Endothelial cell of umbilical vein (primary cell): Measurements from ENCODE around the gene SMOC2. TPM values are rescaled to one million over a fixed set of nuclear protein-coding genes. Genes with fewer than 3 reads are reported as not detected.

Source experiments
- BruUV-seq: library from RNA; stranded (reverse); fragments of 400-500 nt; replicated peaks from 2 replicates; lab custom pipeline; 2021; lab: Mats Ljungman, UMichigan
- CTCF ChIA-PET: fragments of 300-600, 350-600 bp; sonication (Branson Sonifier 250); formaldehyde crosslinking; loops from one replicate; lab custom pipeline; 2021; ENCODE audit warnings: antibody characterized with exemption, inconsistent platforms; lab: Charles Lee
- POLR2A ChIA-PET: fragments of 300-600, 350-600 bp; sonication (Branson Sonifier 250); formaldehyde crosslinking; loops from one replicate; lab custom pipeline; 2021; ENCODE audit warnings: antibody characterized with exemption, inconsistent platforms; lab: Charles Lee
- DNase-seq: peaks from one replicate; pipeline ENCODE4 v3.0.0-alpha.2; 2011; ENCODE audit warnings: low read depth, low spot score
- FAIRE-seq: peaks from 2 replicates; lab custom pipeline; 2011; peaks lifted over from hg19 to GRCh38; lab: Jason Lieb, UNC
- H2AFZ ChIP-seq: 2 replicates; pipeline ENCODE4 v1.6.0; 2012; ENCODE audit warnings: low read depth, low read length, control low read depth, inconsistent platforms
- H3K27ac ChIP-seq: 2 replicates; pipeline ENCODE4 v1.5.1; 2011; ENCODE audit warnings: low read depth, mild to moderate bottlenecking, control low read depth, low read length, moderate library complexity; ENCODE audit not compliant: insufficient read depth
- H3K27me3 ChIP-seq, 2 experiments: 2 replicates each; pipeline versions ENCODE4 v1.6.0 to v1.6.1; 2011; ENCODE audit warnings: low read length in 2 of 2, mixed read lengths in 1 of 2; ENCODE audit not compliant: control insufficient read depth in 2 of 2, insufficient read depth in 2 of 2
- H3K36me3 ChIP-seq, 2 experiments: 2 replicates in 1 of 2; 3 replicates in 1 of 2; pipeline ENCODE4 v1.5.1; 2011; ENCODE audit warnings: low read length in 2 of 2, mild to moderate bottlenecking in 1 of 2, moderate library complexity in 1 of 2; ENCODE audit not compliant: control insufficient read depth in 2 of 2, insufficient read depth in 2 of 2; ENCODE audit errors: extremely low read depth in 1 of 2
- H3K4me1 ChIP-seq: 3 replicates; pipeline ENCODE4 v1.5.1; 2011; ENCODE audit warnings: mild to moderate bottlenecking, low read length; ENCODE audit not compliant: control insufficient read depth, insufficient read depth; ENCODE audit errors: extremely low read depth
- H3K4me2 ChIP-seq: 2 replicates; pipeline ENCODE4 v1.6.1; 2011; ENCODE audit warnings: low read length, control low read depth, mixed read lengths; ENCODE audit not compliant: insufficient read depth
- H3K4me3 ChIP-seq, 3 experiments: fragments of 200-600 bp in 1 of 3; sonication (generic), shearing (Covaris generic) in 1 of 3; replicated peaks in 1 of 3; 2 replicates each; pipeline ENCODE4 v1.5.1; 2011 to 2016; ENCODE audit warnings: control low read depth in 3 of 3, low read length in 3 of 3, mild to moderate bottlenecking in 2 of 3, inconsistent platforms in 1 of 3, low read depth in 1 of 3, moderate library complexity in 1 of 3; ENCODE audit not compliant: insufficient read depth in 1 of 3
- H3K79me2 ChIP-seq: 2 replicates; pipeline ENCODE4 v1.6.0; 2012; ENCODE audit warnings: low read length, inconsistent platforms; ENCODE audit not compliant: control insufficient read depth, insufficient read depth
- H3K9ac ChIP-seq: replicated peaks from 2 replicates; pipeline ENCODE3; 2011; ENCODE audit warnings: low read length, control low read depth; ENCODE audit not compliant: insufficient read depth; ENCODE audit errors: extremely low read depth
- H3K9me1 ChIP-seq: replicated peaks from 3 replicates; pipeline ENCODE4 v1.6.0; 2011; ENCODE audit warnings: mild to moderate bottlenecking, low read length; ENCODE audit not compliant: control insufficient read depth, insufficient read depth; ENCODE audit errors: extremely low read depth
- H3K9me3 ChIP-seq: replicated peaks from 2 replicates; pipeline ENCODE4 v1.5.1; 2012; ENCODE audit warnings: low read length, inconsistent platforms; ENCODE audit not compliant: control insufficient read depth, insufficient read depth
- H4K20me1 ChIP-seq: replicated peaks from 2 replicates; pipeline ENCODE3; 2011; ENCODE audit warnings: mild to moderate bottlenecking, low read length; ENCODE audit not compliant: control insufficient read depth, insufficient read depth; ENCODE audit errors: extremely low read depth
- EZH2 ChIP-seq: IDR thresholded peaks from 2 replicates; pipeline ENCODE4 v1.6.1; 2012; ENCODE audit warnings: borderline replicate concordance, low read depth, mild to moderate bottlenecking, moderate library complexity, low read length, inconsistent platforms; ENCODE audit not compliant: severe bottlenecking
- FOS ChIP-seq: IDR thresholded peaks from 2 replicates; pipeline ENCODE4 v1.6.1; 2011; ENCODE audit warnings: mild to moderate bottlenecking, low read length, moderate library complexity, borderline replicate concordance; ENCODE audit not compliant: insufficient read depth
- GATA2 ChIP-seq: IDR thresholded peaks from 2 replicates; pipeline ENCODE4 v1.7.0; 2011; ENCODE audit warnings: low read depth, mild to moderate bottlenecking, moderate library complexity, mixed read lengths, low read length; ENCODE audit not compliant: insufficient read length, insufficient read depth
- JUN ChIP-seq: IDR thresholded peaks from 2 replicates; pipeline ENCODE4 v1.6.1; 2011; ENCODE audit warnings: borderline replicate concordance, low read depth; ENCODE audit not compliant: insufficient read length, insufficient read depth
- MYC ChIP-seq: IDR thresholded peaks from one replicate; pipeline ENCODE4 v1.6.1; 2011; ENCODE audit warnings: mild to moderate bottlenecking, low read depth, low read length
- POLR2A ChIP-seq: IDR thresholded peaks from 2 replicates; pipeline ENCODE4 v1.6.1; 2012; ENCODE audit warnings: low read depth, mild to moderate bottlenecking, control low read depth, low read length
- POLR2AphosphoS5 ChIP-seq: IDR thresholded peaks from 2 replicates; pipeline ENCODE4 v1.6.1; 2012; ENCODE audit warnings: low read depth, mild to moderate bottlenecking, control low read depth, low read length, moderate library complexity; ENCODE audit not compliant: insufficient read depth
- dilution Hi-C: fragments of 300-500 bp; cut with MboI; formaldehyde crosslinking; loops from one replicate; pipeline ENCODE4 v1.15.0; 2019; ENCODE audit warnings: low sequenced_read_pairs; ENCODE audit not compliant: extremely low pct_ligation_motif_present
- intact Hi-C: fragments of 100-400 bp; cut with micrococcal nuclease; formaldehyde crosslinking; loops from one replicate; pipeline ENCODE4 v1.10.0; 2022
- polyA plus RNA-seq, 4 experiments: library from polyadenylated mRNA; depleted of rRNA in 3 of 4; stranded (reverse) in 3 of 4; unstranded in 1 of 4; fragments of >200 nt; gene quantifications; 2 replicates each; pipeline versions ENCODE4 v1.2.1 to v1.2.3, GENCODE V29; 2011 to 2012; ENCODE audit warnings: missing spikeins in 1 of 4
- total RNA-seq: library from RNA; stranded (reverse); gene quantifications from 2 replicates; pipeline ENCODE4 v1.2.3, GENCODE V29; 2021
- TF ChIP-seq, protein P1 (sequence below): IDR thresholded peaks from 2 replicates; pipeline ENCODE4 v1.6.1; 2011; ENCODE audit not compliant: insufficient read depth, insufficient read length
- TF ChIP-seq, protein P2 (sequence below), 2 donors: IDR thresholded peaks; 1 replicate in 1 of 2; 2 replicates in 1 of 2; pipeline ENCODE4 v1.5.1; 2011; ENCODE audit warnings: low read length in 2 of 2, mild to moderate bottlenecking in 2 of 2, moderate library complexity in 2 of 2, control low read depth in 1 of 2, inconsistent platforms in 1 of 2, low read depth in 1 of 2; ENCODE audit not compliant: insufficient read depth in 1 of 2; ENCODE audit errors: extremely low read depth in 1 of 2

Gene SMOC2
- total and polyA plus RNA-seq, 2 donors (not counting 3 experiments of a cell fraction or from before 2014, with no cell fraction given): not detected

DNA sequence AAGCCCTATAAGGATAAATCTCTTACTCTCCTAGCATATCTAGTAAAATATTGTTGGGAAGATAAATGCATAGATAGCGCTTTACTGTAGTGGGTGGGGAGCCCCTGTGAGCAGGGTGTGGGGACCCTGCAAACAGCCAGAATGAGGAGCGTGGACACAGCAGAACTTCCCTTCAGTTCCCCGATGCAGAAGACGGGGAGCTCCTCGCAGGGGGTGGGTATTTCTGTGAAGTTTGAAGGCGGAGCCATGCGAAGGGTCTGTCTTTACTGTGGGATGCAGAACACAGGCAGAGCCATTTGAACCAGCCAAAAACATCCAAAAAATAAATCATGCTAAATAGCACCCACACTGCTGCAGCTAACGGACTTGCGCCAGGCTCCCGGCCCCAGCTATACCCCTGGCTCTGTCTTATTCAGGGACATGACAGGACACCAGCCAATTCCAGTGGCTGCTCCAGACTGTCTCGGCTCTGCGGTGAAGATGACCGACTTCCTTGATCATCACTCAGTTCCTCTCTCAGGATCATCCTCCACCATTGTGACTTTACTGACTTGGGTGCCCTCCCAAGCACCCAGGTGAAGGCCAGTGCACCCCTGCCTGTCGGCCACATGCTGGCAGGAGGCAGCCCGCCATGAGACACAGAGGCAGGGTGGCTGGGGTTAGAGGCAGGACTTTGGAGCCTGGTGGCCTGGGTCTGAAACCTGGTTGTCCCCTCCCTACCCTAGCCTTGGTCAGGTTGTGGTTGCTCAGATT lies 134.5 kb downstream of the SMOC2 start:
- H4K20me1 ChIP-seq: no peaks in the 10 kb centered on the region
- H2AFZ ChIP-seq: no peak overlapping the region
- FAIRE-seq (no peak), DNase-seq (no peak)
- CTCF ChIA-PET: no interaction called here
- dilution Hi-C loops (no loop called here), intact Hi-C loops (no loop called here)
- no peaks in the 10 kb centered on the region for H3K36me3 ChIP-seq
- H3K79me2 ChIP-seq: no peaks in the 10 kb centered on the region
- POLR2A ChIA-PET: no interaction called here
- no peak overlapping the region for H3K9ac ChIP-seq
- no peak overlapping the region for H3K4me3 ChIP-seq
- no peaks in the 10 kb centered on the region for H3K9me1 ChIP-seq
- BruUV-seq: no TSS peak
- TF ChIP-seq POLR2AphosphoS5 (no peak), JUN (no peak), EZH2 (no peak), POLR2A (no peak), FOS (no peak), GATA2 (no peak), MYC (no peak)
- TF ChIP-seq, protein P1, sequence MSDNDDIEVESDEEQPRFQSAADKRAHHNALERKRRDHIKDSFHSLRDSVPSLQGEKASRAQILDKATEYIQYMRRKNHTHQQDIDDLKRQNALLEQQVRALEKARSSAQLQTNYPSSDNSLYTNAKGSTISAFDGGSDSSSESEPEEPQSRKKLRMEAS: no peak
- TF ChIP-seq, protein P2, sequence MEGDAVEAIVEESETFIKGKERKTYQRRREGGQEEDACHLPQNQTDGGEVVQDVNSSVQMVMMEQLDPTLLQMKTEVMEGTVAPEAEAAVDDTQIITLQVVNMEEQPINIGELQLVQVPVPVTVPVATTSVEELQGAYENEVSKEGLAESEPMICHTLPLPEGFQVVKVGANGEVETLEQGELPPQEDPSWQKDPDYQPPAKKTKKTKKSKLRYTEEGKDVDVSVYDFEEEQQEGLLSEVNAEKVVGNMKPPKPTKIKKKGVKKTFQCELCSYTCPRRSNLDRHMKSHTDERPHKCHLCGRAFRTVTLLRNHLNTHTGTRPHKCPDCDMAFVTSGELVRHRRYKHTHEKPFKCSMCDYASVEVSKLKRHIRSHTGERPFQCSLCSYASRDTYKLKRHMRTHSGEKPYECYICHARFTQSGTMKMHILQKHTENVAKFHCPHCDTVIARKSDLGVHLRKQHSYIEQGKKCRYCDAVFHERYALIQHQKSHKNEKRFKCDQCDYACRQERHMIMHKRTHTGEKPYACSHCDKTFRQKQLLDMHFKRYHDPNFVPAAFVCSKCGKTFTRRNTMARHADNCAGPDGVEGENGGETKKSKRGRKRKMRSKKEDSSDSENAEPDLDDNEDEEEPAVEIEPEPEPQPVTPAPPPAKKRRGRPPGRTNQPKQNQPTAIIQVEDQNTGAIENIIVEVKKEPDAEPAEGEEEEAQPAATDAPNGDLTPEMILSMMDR (IDR thresholded peaks at IDR 0.05; ENCODE audit: extremely low read depth in 1 of 2, insufficient read depth in 1 of 2, low read depth in 1 of 2, low read length in 2 of 2): no peak
- H3K4me1 ChIP-seq: no peaks in the 10 kb centered on the region
- H3K27ac ChIP-seq: no peak overlapping the region
- H3K9me3 ChIP-seq: peaks cover 2% of the 10 kb centered on the region
- no peak overlapping the region for H3K4me2 ChIP-seq
- H3K27me3 ChIP-seq: no peaks in the 10 kb centered on the region
